ENCODE measurements around the gene CMIP. TPM values are rescaled to one million over a fixed set of nuclear protein-coding genes. Genes with fewer than 3 reads are reported as not detected.
A peak's percentile ranks its signal among the peaks of the same experiment; 100 is the strongest.

CMIP gene
- total RNA-seq, 1 experiment from 2014 or later: 48.2 TPM

DNA sequence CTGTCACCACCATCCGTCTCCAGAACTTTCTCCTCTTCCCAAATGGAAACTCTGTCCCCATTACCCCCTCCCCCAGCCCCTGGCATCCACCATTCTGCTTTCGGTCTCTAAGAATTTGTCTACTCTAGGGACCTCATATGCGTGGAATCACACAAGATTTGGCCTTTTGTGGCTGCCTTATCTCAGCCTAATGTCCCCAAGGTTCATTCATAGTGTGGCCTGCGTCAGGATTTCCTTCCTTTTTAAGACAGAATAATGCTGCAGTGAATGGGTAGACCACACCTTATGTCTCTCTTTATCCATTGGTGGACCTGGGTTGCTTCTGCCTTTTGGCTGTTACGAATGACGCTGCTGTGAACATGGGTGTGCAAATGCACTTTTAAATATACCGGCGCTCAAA, 194.7 kb downstream of the CMIP start:
- H2AFZ ChIP-seq (ENCODE audit: low read length): no peak overlapping the region
- H2BK15ac ChIP-seq (ENCODE audit: low read depth, low read length): no peak overlapping the region
- no peak overlapping the region for H3K27ac ChIP-seq (ENCODE audit: insufficient read length, low read depth, low read length)
- H4K91ac ChIP-seq (ENCODE audit: insufficient read length, low read depth, low read length): no peak overlapping the region
- no peak overlapping the region for H2BK12ac ChIP-seq (ENCODE audit: insufficient read length, low read depth, low read length)
- H3K56ac ChIP-seq (ENCODE audit: insufficient read length, low read depth, low read length): no peak overlapping the region
- H3K9me3 Mint-ChIP-seq: no peaks in the 10 kb centered on the region
- peak overlapping the region in 1 of 3 experiments; percentile 8; a peak in 2 of 7 replicates for H3K27ac Mint-ChIP-seq
- H2BK20ac ChIP-seq (ENCODE audit: low read depth, low read length, poor library complexity, severe bottlenecking): no peak overlapping the region
- H3K9ac ChIP-seq (ENCODE audit: extremely low read depth, insufficient read length, low read length): no peak overlapping the region
- H4K20me1 ChIP-seq (ENCODE audit: control insufficient read depth, insufficient read depth, insufficient read length): no peaks in the 10 kb centered on the region
- no peak overlapping the region for H3K23ac ChIP-seq (ENCODE audit: insufficient read length, low read depth, low read length)
- H3K4me1 Mint-ChIP-seq: peaks cover 30 to 57% of the 10 kb centered on the region in 2 experiments
- H3K4ac ChIP-seq (ENCODE audit: low read depth, low read length): no peak overlapping the region
- peaks cover 3% of the 10 kb centered on the region for H3K23me2 ChIP-seq (ENCODE audit: insufficient read length, low read depth, low read length, poor library complexity, severe bottlenecking)
- H3K79me2 ChIP-seq (ENCODE audit: insufficient read depth, low read length): no peaks in the 10 kb centered on the region; the same call in 1 of the 2 replicates
- no peak overlapping the region for H2AK5ac ChIP-seq (ENCODE audit: insufficient read length, low read length)
- H3K27me3 Mint-ChIP-seq (ENCODE audit: low read depth): no peaks in the 10 kb centered on the region
- H3K14ac ChIP-seq (ENCODE audit: insufficient read depth, low read length): no peak overlapping the region
- no peak overlapping the region for H2BK120ac ChIP-seq (ENCODE audit: low read depth, low read length, poor library complexity, severe bottlenecking)
- no peaks in the 10 kb centered on the region for H3K27me3 ChIP-seq (ENCODE audit: insufficient read depth, low read length)
- no CpG with 5 or more reads among the region's 8 CpGs for WGBS (ENCODE audit: extremely low coverage, insufficient read length, low lambda C conversion rate)
- no peaks in the 10 kb centered on the region for H3K9me3 ChIP-seq (ENCODE audit: control insufficient read depth, low read depth, low read length)
- TF ChIP-seq CTCF (conservative IDR thresholded peaks at IDR 0.05): no peak
- 0 out of 7 replicates have a peak, but pooled peaks cover 0 to 3% (median 1%) of the 10 kb centered on the region in 3 experiments for H3K36me3 Mint-ChIP-seq (ENCODE audit: insufficient read depth in 1 of 3, low read depth in 3 of 3)
- H4K5ac ChIP-seq (ENCODE audit: insufficient read length, low read depth, low read length): no peak overlapping the region
- no peak overlapping the region for H3K4me3 Mint-ChIP-seq
- DNase-seq: no peak
- H3K79me1 ChIP-seq (ENCODE audit: insufficient read depth, low read depth, low read length, poor library complexity, severe bottlenecking): no peaks in the 10 kb centered on the region
- H3K4me2 ChIP-seq (ENCODE audit: insufficient read depth, insufficient read length, low read length): no peak overlapping the region
- no peak overlapping the region for H3K18ac ChIP-seq (ENCODE audit: insufficient read length, low read depth, low read length)
- H3K4me1 ChIP-seq (ENCODE audit: insufficient read depth, low read length): peaks cover 2% of the 10 kb centered on the region; the same call in 1 of the 2 replicates
- H2BK5ac ChIP-seq (ENCODE audit: insufficient read length, low read length): no peak overlapping the region
- H3T11ph ChIP-seq (ENCODE audit: low read length): no peak overlapping the region
- H4K8ac ChIP-seq (replicated peaks; ENCODE audit: insufficient read length, low read depth, low read length): no peak overlapping the region

Data from H9 (cell line).